ENCODE results near the gene DOK3.

The DOK3 gene

DNA sequence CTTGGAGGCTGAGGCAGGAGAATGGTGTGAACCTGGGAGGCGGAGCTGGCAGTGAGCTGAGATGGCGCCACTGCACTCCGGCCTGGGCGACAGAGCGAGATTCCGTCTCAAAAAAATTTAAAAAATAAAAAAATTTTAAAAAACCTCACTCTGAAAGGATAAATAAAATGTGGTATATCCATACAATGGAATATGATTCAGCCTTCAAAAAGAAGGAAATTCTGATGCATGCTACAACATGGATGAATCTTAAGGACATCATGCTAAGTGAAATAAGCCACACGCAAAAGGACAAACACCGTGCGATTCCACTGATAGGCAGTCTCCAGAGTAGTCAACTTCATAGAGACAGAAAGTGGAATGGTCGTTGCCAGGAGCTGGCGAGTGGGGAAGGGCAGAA, 44.6 kb downstream of the DOK3 start:
- peaks cover 71% of the 10 kb centered on the region for H3K36me3 ChIP-seq
- H3K4me1 ChIP-seq: 0 out of 2 replicates have a peak, but pooled peaks cover 1% of the 10 kb centered on the region
- DNase-seq: no peak
- TF ChIP-seq, protein P1, sequence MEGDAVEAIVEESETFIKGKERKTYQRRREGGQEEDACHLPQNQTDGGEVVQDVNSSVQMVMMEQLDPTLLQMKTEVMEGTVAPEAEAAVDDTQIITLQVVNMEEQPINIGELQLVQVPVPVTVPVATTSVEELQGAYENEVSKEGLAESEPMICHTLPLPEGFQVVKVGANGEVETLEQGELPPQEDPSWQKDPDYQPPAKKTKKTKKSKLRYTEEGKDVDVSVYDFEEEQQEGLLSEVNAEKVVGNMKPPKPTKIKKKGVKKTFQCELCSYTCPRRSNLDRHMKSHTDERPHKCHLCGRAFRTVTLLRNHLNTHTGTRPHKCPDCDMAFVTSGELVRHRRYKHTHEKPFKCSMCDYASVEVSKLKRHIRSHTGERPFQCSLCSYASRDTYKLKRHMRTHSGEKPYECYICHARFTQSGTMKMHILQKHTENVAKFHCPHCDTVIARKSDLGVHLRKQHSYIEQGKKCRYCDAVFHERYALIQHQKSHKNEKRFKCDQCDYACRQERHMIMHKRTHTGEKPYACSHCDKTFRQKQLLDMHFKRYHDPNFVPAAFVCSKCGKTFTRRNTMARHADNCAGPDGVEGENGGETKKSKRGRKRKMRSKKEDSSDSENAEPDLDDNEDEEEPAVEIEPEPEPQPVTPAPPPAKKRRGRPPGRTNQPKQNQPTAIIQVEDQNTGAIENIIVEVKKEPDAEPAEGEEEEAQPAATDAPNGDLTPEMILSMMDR (IDR thresholded peaks at IDR 0.05; ENCODE audit: low read depth, low read length): no peak
- H3K9me3 ChIP-seq: no peaks in the 10 kb centered on the region
- no peaks in the 10 kb centered on the region for H3K27me3 ChIP-seq
- H3K4me3 ChIP-seq (ENCODE audit: low read depth, low read length): no peak overlapping the region

DNA sequence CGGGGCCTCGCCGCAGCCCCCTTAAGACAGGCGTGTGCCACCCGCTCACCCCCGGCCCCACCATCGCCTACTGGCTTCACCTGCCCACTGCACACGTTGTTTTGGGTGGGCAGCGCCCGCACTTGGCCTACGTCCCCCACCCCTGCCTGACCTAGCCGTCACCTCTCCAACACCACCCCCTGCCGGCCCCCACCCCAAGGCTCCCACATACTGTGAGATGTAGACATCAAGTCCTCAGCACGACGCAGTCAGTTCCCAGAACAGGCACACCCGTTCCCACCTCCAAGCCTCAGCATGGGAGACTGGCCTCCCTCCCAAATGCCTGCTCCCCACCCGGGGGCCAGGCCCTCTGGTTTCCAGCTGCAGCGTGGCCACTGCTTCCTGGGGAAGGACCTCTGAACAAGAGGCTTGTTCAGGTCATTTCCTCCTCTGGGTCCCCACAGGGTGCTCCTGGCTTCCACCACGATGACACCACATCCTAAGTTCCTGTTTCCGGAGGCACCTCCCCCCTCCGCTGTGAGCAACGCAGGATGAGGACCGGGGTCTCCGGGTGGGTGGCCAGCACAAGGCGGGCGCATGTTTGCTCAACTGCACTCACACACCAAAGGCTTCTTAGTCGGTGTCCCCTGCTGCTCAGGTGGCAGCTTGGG, 47.5 kb downstream of the DOK3 start:
- Histone ChIP-seq H3K4me1 (peaks cover 17% of the 10 kb centered on the region), H3K9me3 (no peaks in the 10 kb centered on the region), H3K27me3 (no peaks in the 10 kb centered on the region), H3K36me3 (peaks cover 68% of the 10 kb centered on the region), H3K4me3 (ENCODE audit: low read depth, low read length) (no peak overlapping the region)
- TF ChIP-seq, protein P1 (IDR thresholded peaks at IDR 0.05; ENCODE audit: low read depth, low read length): no peak
- no peak for DNase-seq

DNA sequence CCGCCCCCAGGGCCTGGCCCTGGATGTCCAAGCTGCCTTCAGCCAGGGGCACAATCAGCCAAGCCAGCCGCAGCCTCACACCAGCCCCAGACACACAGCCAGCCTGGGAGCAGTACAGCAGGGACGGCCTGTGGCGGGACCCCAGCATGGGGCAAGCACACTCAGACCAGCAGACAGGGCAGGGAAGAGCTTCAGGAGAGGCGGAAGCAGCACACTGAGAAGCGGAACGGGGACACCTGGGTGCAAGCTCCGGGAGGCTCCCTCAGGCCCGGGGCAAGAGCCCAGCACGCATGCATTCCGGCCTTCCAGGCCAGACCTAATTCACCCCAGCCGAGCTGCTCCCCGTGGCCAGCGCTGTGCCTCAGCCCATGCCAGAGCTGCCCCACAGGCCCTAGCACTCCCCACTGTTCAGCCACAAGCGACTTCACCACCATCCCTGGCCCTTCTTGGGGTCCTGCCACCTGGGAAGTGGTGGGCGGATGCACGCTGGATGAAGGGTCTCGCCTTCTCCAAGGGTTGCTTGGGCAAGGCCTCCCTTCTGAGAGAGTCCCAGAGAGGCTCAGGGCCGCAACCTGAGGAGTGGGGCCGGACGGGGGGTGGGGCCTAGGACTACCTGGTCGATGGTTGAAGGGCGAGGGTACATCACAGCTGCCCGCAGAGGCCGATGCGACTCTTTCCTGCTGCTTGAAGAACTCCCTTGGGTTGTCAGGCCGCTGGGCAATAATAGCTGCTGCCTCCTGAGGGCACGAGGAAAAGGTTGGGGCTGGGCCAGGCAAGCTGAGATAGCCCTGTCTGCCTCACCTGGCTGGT, 49.6 kb downstream of the DOK3 start:
- Histone ChIP-seq H3K9me3 (no peaks in the 10 kb centered on the region), H3K27me3 (no peaks in the 10 kb centered on the region), H3K4me1 (peaks cover 23% of the 10 kb centered on the region), H3K4me3 (ENCODE audit: low read depth, low read length) (no peak overlapping the region), H3K36me3 (peaks cover 52% of the 10 kb centered on the region)
- no peak for DNase-seq
- TF ChIP-seq, protein P1 (IDR thresholded peaks at IDR 0.05; ENCODE audit: low read depth, low read length): no peak

DNA sequence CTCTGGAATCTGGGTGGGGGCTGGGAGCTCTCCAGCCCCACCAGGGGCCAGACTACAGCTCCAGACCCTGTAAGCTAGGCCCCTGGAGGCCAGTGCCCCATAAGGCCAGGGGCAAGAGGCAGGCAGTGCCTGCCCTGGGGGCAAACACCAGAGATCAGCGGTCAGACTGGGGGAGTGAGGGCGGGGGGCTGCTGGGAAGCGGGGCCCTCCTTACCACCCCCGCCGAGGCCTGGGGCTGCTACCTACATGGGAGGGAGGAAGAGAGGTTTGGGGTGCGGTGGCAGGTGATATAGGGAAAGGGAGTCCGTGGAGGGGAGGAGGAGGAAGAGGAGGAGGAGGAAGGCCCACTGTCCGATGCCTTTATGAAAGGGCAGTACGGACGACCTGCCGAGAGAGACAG, 50.3 kb downstream of the DOK3 start:
- no peaks in the 10 kb centered on the region for H3K27me3 ChIP-seq
- TF ChIP-seq, protein P1 (IDR thresholded peaks at IDR 0.05; ENCODE audit: low read depth, low read length): no peak

DNA sequence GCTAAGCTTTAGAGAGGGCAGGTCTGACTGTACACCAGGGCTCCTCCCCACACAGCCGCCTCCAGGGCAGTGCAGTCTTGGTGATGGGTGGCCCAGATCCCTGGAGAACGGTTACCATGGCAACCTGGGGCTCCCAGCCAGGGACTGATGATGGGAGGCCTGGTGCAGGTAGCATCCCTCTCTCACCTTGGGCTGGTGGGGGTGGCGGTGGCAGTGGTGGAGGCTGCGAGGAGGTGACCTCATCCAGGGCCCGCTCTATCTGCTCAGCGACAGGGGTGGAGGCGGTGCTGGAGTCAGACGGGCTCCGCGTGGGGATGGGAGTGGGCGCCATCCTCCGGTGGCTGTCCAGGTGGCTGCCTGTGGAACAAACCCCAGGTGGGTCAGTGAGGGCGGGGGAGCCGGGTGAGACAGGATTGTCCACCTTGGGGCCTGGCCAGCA, 50.7 kb downstream of the DOK3 start:
- H3K36me3 ChIP-seq: peaks cover 47% of the 10 kb centered on the region

More for the DNA sequence above, 50.3 kb downstream of the DOK3 start:
- Histone ChIP-seq H3K4me3 (ENCODE audit: low read depth, low read length) (no peak overlapping the region), H3K36me3 (peaks cover 47% of the 10 kb centered on the region), H3K9me3 (no peaks in the 10 kb centered on the region), H3K4me1 (peaks cover 23% of the 10 kb centered on the region)
- DNase-seq: no peak

More for the DNA sequence above, 50.7 kb downstream of the DOK3 start:
- peak; percentile 78 for DNase-seq
- no peaks in the 10 kb centered on the region for H3K9me3 ChIP-seq
- peaks cover 23% of the 10 kb centered on the region for H3K4me1 ChIP-seq
- TF ChIP-seq, protein P1 (IDR thresholded peaks at IDR 0.05; ENCODE audit: low read depth, low read length): no peak
- no peaks in the 10 kb centered on the region for H3K27me3 ChIP-seq
- no peak overlapping the region for H3K4me3 ChIP-seq (ENCODE audit: low read depth, low read length)
